Mesothelial cell of epicardium (in vitro differentiated cells): ENCODE data around the gene DIRAS1. TPM values are rescaled to one million over a fixed set of nuclear protein-coding genes. Genes with fewer than 3 reads are reported as not detected.

ENCODE experiments used
- DNase-seq, 2 experiments: peaks; one replicate each; pipeline ENCODE4 v3.0.0; 2021; ENCODE audit warnings: low spot score in 2 of 2; ENCODE audit not compliant: unreplicated experiment in 2 of 2
- H3K27ac Mint-ChIP-seq: 2 replicates; pipeline ENCODE4 v1.8.0; 2021; ENCODE audit warnings: mixed read lengths
- H3K27me3 Mint-ChIP-seq: 2 replicates; pipeline ENCODE4 v1.8.0; 2021; ENCODE audit warnings: low read depth, mixed read lengths
- H3K36me3 Mint-ChIP-seq: 2 replicates; pipeline ENCODE4 v1.8.0; 2021; ENCODE audit warnings: mixed read lengths
- H3K4me1 Mint-ChIP-seq: 2 replicates; pipeline ENCODE4 v1.8.0; 2021; ENCODE audit warnings: mixed read lengths
- H3K4me3 Mint-ChIP-seq: 2 replicates; pipeline ENCODE4 v1.8.0; 2021; ENCODE audit warnings: mild to moderate bottlenecking, moderate library complexity, mixed read lengths
- H3K9me3 Mint-ChIP-seq: 2 replicates; pipeline ENCODE4 v1.8.0; 2021; ENCODE audit warnings: mixed read lengths
- CTCF ChIP-seq: fragments of 200-600 bp; sonication (generic); IDR thresholded peaks from one replicate; pipeline ENCODE4 v1.5.0; 2021; ENCODE audit warnings: antibody characterized with exemption; ENCODE audit not compliant: unreplicated experiment
- total RNA-seq: library from RNA; stranded (reverse); gene quantifications from 3 replicates; pipeline ENCODE4 v1.2.1, GENCODE V29; 2021

Gene DIRAS1
- total RNA-seq, 1 donor from 2014 or later = 3.2 TPM

GRCh38 chr19:2751438-2751830 is 30.3 kb upstream of the DIRAS1 start:
- Mint-ChIP-seq H3K27ac (no peak overlapping the region), H3K27me3 (peaks cover 13% of the 10 kb centered on the region), H3K36me3 (peaks cover 8% of the 10 kb centered on the region)

DNA sequence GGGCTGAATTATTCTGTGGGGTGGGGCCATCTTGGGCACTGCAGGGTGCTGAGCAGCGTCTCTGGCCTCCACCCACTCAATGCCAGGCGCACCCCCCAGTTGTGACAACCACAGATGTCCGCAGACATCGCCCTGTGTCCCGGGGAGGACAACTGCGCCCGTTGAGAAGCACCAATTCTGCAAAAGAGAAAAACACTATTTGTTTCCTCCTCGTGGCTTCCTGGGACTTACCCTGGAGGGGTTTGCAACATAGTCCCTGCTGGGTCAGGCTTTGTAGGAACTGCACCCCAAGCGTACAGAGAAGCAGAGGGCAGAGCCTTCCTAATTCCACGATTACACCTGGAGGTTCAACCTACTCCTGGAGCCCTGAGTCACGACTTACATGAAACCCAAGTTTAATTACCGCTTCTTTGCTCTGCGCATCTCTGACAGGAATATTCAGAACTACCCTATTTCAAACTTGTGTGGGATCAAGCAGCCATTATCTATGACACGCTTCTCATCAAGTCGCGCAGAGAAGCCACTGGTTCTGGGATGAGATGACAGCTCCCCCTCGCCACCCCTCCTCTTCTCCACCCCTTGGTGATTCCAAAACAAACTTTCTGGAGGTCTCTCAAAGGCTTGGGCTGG is 29.8 kb upstream of the DIRAS1 start:
- Mint-ChIP-seq H3K27ac (no peak overlapping the region), H3K4me3 (no peak overlapping the region)

More at GRCh38 chr19:2751438-2751830, 30.3 kb upstream of the DIRAS1 start:
- Mint-ChIP-seq H3K4me1 (no peaks in the 10 kb centered on the region), H3K4me3 (no peak overlapping the region), H3K9me3 (no peaks in the 10 kb centered on the region)
- DNase-seq = no peak
- TF ChIP-seq CTCF = no peak

DNA sequence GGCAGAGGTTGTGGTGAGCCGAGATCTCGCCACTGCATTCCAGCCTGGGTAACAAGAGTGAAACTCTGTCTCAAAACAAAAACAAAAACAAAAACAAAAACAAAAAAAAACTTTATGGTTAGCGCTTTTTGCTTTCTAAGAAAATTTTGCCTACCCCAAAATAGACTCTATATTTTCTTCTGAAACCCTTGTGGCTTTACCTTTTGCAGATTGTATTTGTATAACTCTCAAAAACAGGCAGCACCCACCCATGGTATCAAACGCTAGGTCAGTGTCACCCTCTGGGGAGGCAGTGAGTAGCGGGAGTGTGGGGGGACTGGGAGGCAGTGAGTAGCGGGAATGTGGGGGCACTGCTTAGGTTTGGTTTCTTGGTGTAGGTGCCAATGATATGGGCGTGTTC is 26.2 kb upstream of the DIRAS1 start:
- Mint-ChIP-seq H3K9me3 (no peaks in the 10 kb centered on the region), H3K27ac (no peak overlapping the region), H3K27me3 (peaks cover 30% of the 10 kb centered on the region), H3K4me3 (no peak overlapping the region), H3K36me3 (no peaks in the 10 kb centered on the region), H3K4me1 (no peaks in the 10 kb centered on the region)
- DNase-seq = no peak
- no peak for TF ChIP-seq CTCF

More for the DNA sequence above, 29.8 kb upstream of the DIRAS1 start:
- peaks cover 15% of the 10 kb centered on the region for H3K27me3 Mint-ChIP-seq
- peaks cover 3% of the 10 kb centered on the region for H3K36me3 Mint-ChIP-seq
- TF ChIP-seq CTCF = no peak
- DNase-seq = no peak
- H3K9me3 Mint-ChIP-seq = no peaks in the 10 kb centered on the region
- H3K4me1 Mint-ChIP-seq = no peaks in the 10 kb centered on the region

DNA sequence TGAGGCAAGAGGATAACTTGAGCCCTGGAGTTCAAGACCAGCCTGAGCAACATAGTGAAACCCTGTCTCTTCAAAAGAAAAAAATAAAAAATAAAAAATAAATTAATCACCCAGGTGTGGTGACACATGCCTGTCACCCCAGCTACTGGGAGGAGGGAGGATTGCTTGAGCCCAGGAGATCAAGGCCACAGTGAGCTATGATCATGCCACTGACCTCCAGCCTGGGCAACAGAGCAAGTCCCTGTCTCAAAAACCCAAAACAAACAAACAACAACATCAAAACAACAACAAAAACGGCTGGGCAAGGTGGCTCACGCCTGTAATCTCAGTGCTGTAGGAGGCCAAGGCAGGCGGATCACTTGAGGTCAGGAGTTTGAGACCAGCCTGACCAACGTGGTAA is 22.9 kb upstream of the DIRAS1 start:
- Mint-ChIP-seq H3K4me1 (peaks cover 5% of the 10 kb centered on the region), H3K27ac (no peak overlapping the region), H3K36me3 (no peaks in the 10 kb centered on the region), H3K9me3 (no peaks in the 10 kb centered on the region), H3K27me3 (peaks cover 31% of the 10 kb centered on the region), H3K4me3 (no peak overlapping the region)
- DNase-seq = no peak
- TF ChIP-seq CTCF = no peak

- no peaks in the 10 kb centered on the region for H3K9me3 Mint-ChIP-seq
- H3K4me3 Mint-ChIP-seq = no peak overlapping the region
- no peak for TF ChIP-seq CTCF
- peaks cover 29% of the 10 kb centered on the region for H3K27me3 Mint-ChIP-seq
- peaks cover 7% of the 10 kb centered on the region for H3K4me1 Mint-ChIP-seq
- no peaks in the 10 kb centered on the region for H3K36me3 Mint-ChIP-seq
- no peak for DNase-seq
- no peak overlapping the region for H3K27ac Mint-ChIP-seq
Measured at GRCh38 chr19:2743099-2743498, 21.9 kb upstream of the DIRAS1 start.

DNA sequence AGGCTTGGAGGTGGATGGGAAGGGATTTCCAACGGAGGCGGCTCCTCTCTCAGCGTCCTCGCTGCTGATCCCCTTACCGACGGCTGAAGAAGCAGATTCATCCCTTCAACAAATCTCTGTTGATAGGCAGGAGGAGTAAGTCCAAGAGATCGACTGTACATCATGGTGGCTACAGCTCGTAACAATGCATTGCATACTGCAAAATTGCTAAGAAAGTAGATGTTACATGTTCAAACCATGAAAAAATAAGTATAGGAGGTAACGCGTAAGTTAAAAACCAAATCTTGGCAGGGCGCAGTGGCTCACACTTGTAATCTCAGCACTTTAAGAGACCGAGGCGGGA is 19.1 kb upstream of the DIRAS1 start:
- peak overlapping the region; percentile 77 for H3K4me3 Mint-ChIP-seq
- H3K4me1 Mint-ChIP-seq = peaks cover 7% of the 10 kb centered on the region
- no peak for TF ChIP-seq CTCF
- DNase-seq = no peak
- peak overlapping the region; percentile 59 for H3K27ac Mint-ChIP-seq
- H3K9me3 Mint-ChIP-seq = no peaks in the 10 kb centered on the region
- peaks cover 16% of the 10 kb centered on the region for H3K36me3 Mint-ChIP-seq
- H3K27me3 Mint-ChIP-seq = peaks cover 16% of the 10 kb centered on the region
